Neural cell (in vitro differentiated cells): ENCODE data around the gene ITPKB. TPM values are rescaled to one million over a fixed set of nuclear protein-coding genes. Genes with fewer than 3 reads are reported as not detected.

ENCODE experiments used
- H2AFZ ChIP-seq: fragments of 200-600, 300-800 bp; sonication (generic), shearing (Covaris generic); 2 replicates; pipeline ENCODE4 v1.6.0; 2014; ENCODE audit warnings: low read depth, mild to moderate bottlenecking, antibody characterized with exemption, low read length, moderate library complexity
- H3F3A ChIP-seq: fragments of 200-600 bp; shearing (Covaris generic); 2 replicates; pipeline ENCODE4 v1.6.1; 2016; ENCODE audit warnings: mild to moderate bottlenecking, moderate library complexity, mixed read lengths, antibody characterized with exemption, low read length; ENCODE audit not compliant: insufficient read depth, poor library complexity, severe bottlenecking
- H3K27ac ChIP-seq: fragments of 200-600, 300-800 bp; sonication (generic), shearing (Covaris generic); 2 replicates; pipeline ENCODE4 v1.5.1; 2014; ENCODE audit warnings: mild to moderate bottlenecking, low read length, moderate library complexity
- H3K27me3 ChIP-seq: fragments of 300-800, 200-600 bp; sonication (generic), shearing (Covaris generic); 2 replicates; pipeline ENCODE4 v1.6.0; 2014; ENCODE audit warnings: mild to moderate bottlenecking, low read depth, low read length, moderate library complexity; ENCODE audit not compliant: insufficient read depth
- H3K36me3 ChIP-seq: fragments of 300-800, 200-600 bp; sonication (generic), shearing (Covaris generic); 2 replicates; pipeline ENCODE4 v1.5.1; 2014; ENCODE audit warnings: mild to moderate bottlenecking, antibody characterized with exemption, low read length, moderate library complexity; ENCODE audit not compliant: insufficient read depth
- H3K4me2 ChIP-seq: fragments of 300-800, 200-600 bp; sonication (generic), shearing (Covaris generic); 2 replicates; pipeline ENCODE4 v1.6.0; 2014; ENCODE audit warnings: mild to moderate bottlenecking, low read length
- H3K4me3 ChIP-seq: fragments of 300-800, 200-600 bp; sonication (generic), shearing (Covaris generic); 2 replicates; pipeline ENCODE4 v1.5.1; 2014; ENCODE audit warnings: mild to moderate bottlenecking, low read length, moderate library complexity
- H3K79me2 ChIP-seq: fragments of 200-600 bp; shearing (Covaris generic); replicated peaks from 2 replicates; pipeline ENCODE4 v1.6.0; 2014; ENCODE audit warnings: mild to moderate bottlenecking, low read length, moderate library complexity; ENCODE audit not compliant: insufficient read depth
- H3K9ac ChIP-seq: fragments of 300-800, 200-600 bp; sonication (generic), shearing (Covaris generic); 2 replicates; pipeline ENCODE4 v1.6.1; 2016; ENCODE audit warnings: mild to moderate bottlenecking, low read length, mixed read lengths
- H3K9me2 ChIP-seq: fragments of 200-600 bp; shearing (Covaris generic); 2 replicates; pipeline ENCODE4 v1.6.1; 2016; ENCODE audit warnings: mild to moderate bottlenecking, low read length, mixed read lengths; ENCODE audit not compliant: insufficient read depth
- H3K9me3 ChIP-seq: fragments of 200-600, 300-800 bp; sonication (generic), shearing (Covaris generic); 2 replicates; pipeline ENCODE4 v1.6.1; 2016; ENCODE audit warnings: mild to moderate bottlenecking, mixed run types, low read length, moderate library complexity, mixed read lengths
- H4K20me1 ChIP-seq: fragments of 200-600 bp; shearing (Covaris generic); 2 replicates; pipeline ENCODE4 v1.6.1; 2016; ENCODE audit warnings: mild to moderate bottlenecking, mixed run types; ENCODE audit not compliant: insufficient read depth
- CTCF ChIP-seq: fragments of 450-650 bp; IDR thresholded peaks from 2 replicates; pipeline ENCODE4 v1.5.1; 2014; ENCODE audit warnings: antibody characterized with exemption, mild to moderate bottlenecking, moderate library complexity; ENCODE audit not compliant: poor library complexity, severe bottlenecking
- EP300 ChIP-seq: fragments of 450-650 bp; conservative IDR thresholded peaks from 2 replicates; pipeline ENCODE4 v1.6.1; 2014; ENCODE audit warnings: antibody characterized with exemption, mild to moderate bottlenecking, moderate library complexity; ENCODE audit not compliant: poor library complexity, severe bottlenecking
- EZH2 ChIP-seq: fragments of 200-600, 300-800 bp; shearing (Covaris generic), sonication (generic); IDR thresholded peaks from 2 replicates; pipeline ENCODE4 v1.6.1; 2014; ENCODE audit warnings: antibody characterized with exemption, low read length, borderline replicate concordance, mild to moderate bottlenecking; ENCODE audit not compliant: insufficient read depth, poor library complexity, severe bottlenecking
- MXI1 ChIP-seq: fragments of 450-650 bp; conservative IDR thresholded peaks from 2 replicates; pipeline ENCODE4 v1.6.1; 2014; ENCODE audit warnings: antibody characterized with exemption, mild to moderate bottlenecking; ENCODE audit not compliant: poor library complexity, severe bottlenecking
- POLR2AphosphoS5 ChIP-seq: IDR thresholded peaks from 2 replicates; pipeline ENCODE4 v1.6.1; 2012
- RAD21 ChIP-seq: fragments of 450-650 bp; conservative IDR thresholded peaks from 2 replicates; pipeline ENCODE4 v1.6.1; 2014; ENCODE audit warnings: antibody characterized with exemption, mild to moderate bottlenecking, moderate library complexity
- REST ChIP-seq: IDR thresholded peaks from 2 replicates; pipeline ENCODE4 v1.6.1; 2012; ENCODE audit warnings: borderline replicate concordance
- SMC3 ChIP-seq: fragments of 450-650 bp; conservative IDR thresholded peaks from 2 replicates; pipeline ENCODE4 v1.6.1; 2014; ENCODE audit warnings: antibody characterized with exemption, mild to moderate bottlenecking, moderate library complexity; ENCODE audit not compliant: poor library complexity
- TAF1 ChIP-seq: IDR thresholded peaks from 2 replicates; pipeline ENCODE4 v1.6.1; 2012; ENCODE audit warnings: low read depth
- polyA plus RNA-seq: library from polyadenylated mRNA; depleted of rRNA; stranded (reverse); fragments of >200 nt; gene quantifications from 2 replicates; pipeline ENCODE4 v1.2.3, GENCODE V29; 2014

The ITPKB gene
- polyA plus RNA-seq, 1 donor from 2014 or later: 0.19 TPM

- no peak overlapping the region for H3K27ac ChIP-seq
- no peaks in the 10 kb centered on the region for H3F3A ChIP-seq
- H3K9me3 ChIP-seq: no peaks in the 10 kb centered on the region
- H3K27me3 ChIP-seq: no peaks in the 10 kb centered on the region
- no peaks in the 10 kb centered on the region for H4K20me1 ChIP-seq
- no peak overlapping the region for H2AFZ ChIP-seq
- H3K4me2 ChIP-seq: no peak overlapping the region
- H3K36me3 ChIP-seq: no peaks in the 10 kb centered on the region
- TF ChIP-seq REST (no peak), MXI1 (no peak), EZH2 (no peak), CTCF (no peak), POLR2AphosphoS5 (no peak)
- H3K9ac ChIP-seq: no peak overlapping the region
- no peaks in the 10 kb centered on the region for H3K79me2 ChIP-seq
- H3K9me2 ChIP-seq: no peaks in the 10 kb centered on the region
- no peak overlapping the region for H3K4me3 ChIP-seq
Measured at GRCh38 chr1:226630592-226630991, 108.5 kb downstream of the ITPKB start.

GRCh38 chr1:226629896-226630550 lies 109.1 kb downstream of the ITPKB start:
- Histone ChIP-seq H3K9me3 (no peaks in the 10 kb centered on the region), H4K20me1 (no peaks in the 10 kb centered on the region), H2AFZ (no peak overlapping the region), H3K9ac (no peak overlapping the region), H3K79me2 (no peaks in the 10 kb centered on the region), H3K4me3 (no peak overlapping the region), H3K27me3 (no peaks in the 10 kb centered on the region), H3K4me2 (no peak overlapping the region), H3K27ac (no peak overlapping the region), H3K36me3 (no peaks in the 10 kb centered on the region), H3K9me2 (no peaks in the 10 kb centered on the region), H3F3A (no peaks in the 10 kb centered on the region)
- TF ChIP-seq EZH2: no peak
- TF ChIP-seq MXI1: no peak
- TF ChIP-seq POLR2AphosphoS5: no peak
- TF ChIP-seq CTCF: no peak
- TF ChIP-seq EP300: no peak
- no peak for TF ChIP-seq SMC3
- TF ChIP-seq REST: no peak
- no peak for TF ChIP-seq TAF1
- TF ChIP-seq RAD21: no peak
